B cell (primary cell): ENCODE results near the gene SMC4. TPM values are rescaled to one million over a fixed set of nuclear protein-coding genes. Genes with fewer than 3 reads are reported as not detected.

Experiments used
- ATAC-seq: fragments of 200-7000 bp; cut with Tn5 transposase; one replicate; pipeline ENCODE4 v1.10.0; 2021; ENCODE audit warnings: low read depth, mild to moderate bottlenecking, moderate number of reproducible peaks, moderate library complexity
- CTCF ChIA-PET: fragments of 350-600 bp; sonication (Branson Sonifier 250); formaldehyde crosslinking; loops from one replicate; lab custom pipeline; 2021; ENCODE audit warnings: antibody characterized with exemption, inconsistent platforms; lab: Charles Lee
- POLR2A ChIA-PET: fragments of 350-600 bp; sonication (Branson Sonifier 250); formaldehyde crosslinking; loops from one replicate; lab custom pipeline; 2021; ENCODE audit warnings: antibody characterized with exemption; lab: Charles Lee
- DNase-seq: peaks from one replicate; pipeline ENCODE4 v3.0.0; 2013
- H2AFZ ChIP-seq: 2 replicates; pipeline ENCODE4 v1.6.1; 2012; ENCODE audit warnings: mild to moderate bottlenecking, low read depth, low read length; ENCODE audit not compliant: insufficient read depth, poor library complexity, severe bottlenecking
- H3K27ac ChIP-seq, 2 donors: 1 replicate in 1 of 2; 2 replicates in 1 of 2; pipeline ENCODE4 v1.5.1; 2012 to 2013; ENCODE audit warnings: low read length in 2 of 2, mild to moderate bottlenecking in 2 of 2, moderate library complexity in 1 of 2
- H3K27me3 ChIP-seq, 4 experiments: fragments of 200-600 bp in 1 of 4; sonication (generic) in 1 of 4; replicated peaks in 1 of 4; 1 replicate in 2 of 4; 2 replicates in 2 of 4; pipeline versions ENCODE4 v1.6.1 to v1.7.0; 2013 to 2016; ENCODE audit warnings: low read length in 3 of 4, mild to moderate bottlenecking in 2 of 4, mixed read lengths in 1 of 4, moderate library complexity in 1 of 4; ENCODE audit not compliant: insufficient read depth in 4 of 4, control insufficient read depth in 3 of 4; ENCODE audit errors: control extremely low read depth in 1 of 4
- H3K36me3 ChIP-seq, 2 experiments: replicated peaks in 1 of 2; 1 replicate in 1 of 2; 2 replicates in 1 of 2; pipeline versions ENCODE4 v1.6.1 to v1.7.1; 2013; ENCODE audit warnings: low read length in 1 of 2; ENCODE audit not compliant: insufficient read depth in 2 of 2, control insufficient read depth in 1 of 2; ENCODE audit errors: control extremely low read depth in 1 of 2, extremely low read depth in 1 of 2
- H3K4me1 ChIP-seq, 2 donors: fragments of 200-600 bp in 1 of 2; sonication (generic) in 1 of 2; 1 replicate in 1 of 2; 2 replicates in 1 of 2; pipeline versions ENCODE4 v1.5.1 to v1.6.1; 2013 to 2017; ENCODE audit warnings: low read length in 2 of 2; ENCODE audit not compliant: control insufficient read depth in 2 of 2, insufficient read depth in 2 of 2
- H3K4me2 ChIP-seq: replicated peaks from 2 replicates; pipeline ENCODE3; 2012; ENCODE audit warnings: mild to moderate bottlenecking, low read depth, low read length; ENCODE audit not compliant: poor library complexity, severe bottlenecking
- H3K4me3 ChIP-seq, 5 experiments: fragments of 200-600 bp in 1 of 5; sonication (generic) in 1 of 5; 1 replicate in 3 of 5; 2 replicates in 2 of 5; pipeline versions ENCODE4 v1.5.1 to v1.7.0; 2011 to 2016; ENCODE audit warnings: low read length in 4 of 5, mild to moderate bottlenecking in 4 of 5, low read depth in 2 of 5, control low read depth in 1 of 5, moderate library complexity in 1 of 5; ENCODE audit not compliant: insufficient read depth in 1 of 5; ENCODE audit errors: control extremely low read depth in 1 of 5, extremely low read depth in 1 of 5
- H3K79me2 ChIP-seq: fragments of 200-600 bp; sonication (generic); one replicate; pipeline ENCODE4 v1.6.0; 2016; ENCODE audit warnings: low read length; ENCODE audit not compliant: control insufficient read depth, insufficient read depth
- H3K9ac ChIP-seq: fragments of 200-600 bp; sonication (generic); 2 replicates; pipeline ENCODE4 v1.6.1; 2017; ENCODE audit warnings: mild to moderate bottlenecking, low read length, moderate library complexity
- H3K9me3 ChIP-seq, 3 donors: one replicate each; pipeline versions ENCODE4 v1.6.1 to v1.7.1; 2013; ENCODE audit warnings: low read length in 2 of 3; ENCODE audit not compliant: control insufficient read depth in 2 of 3, insufficient read depth in 1 of 3; ENCODE audit errors: control extremely low read depth in 1 of 3
- H4K20me1 ChIP-seq: 2 replicates; pipeline ENCODE4 v1.6.0; 2012; ENCODE audit warnings: mild to moderate bottlenecking, low read length; ENCODE audit not compliant: insufficient read depth, control insufficient read depth, poor library complexity, severe bottlenecking
- H3K27ac Mint-ChIP-seq: one replicate; pipeline ENCODE4 v1.8.0; 2021; ENCODE audit warnings: mixed read lengths
- H3K27me3 Mint-ChIP-seq: one replicate; pipeline ENCODE4 v1.8.0; 2021; ENCODE audit warnings: mixed read lengths
- H3K4me1 Mint-ChIP-seq: one replicate; pipeline ENCODE4 v1.8.0; 2021; ENCODE audit warnings: mixed read lengths
- H3K4me3 Mint-ChIP-seq: one replicate; pipeline ENCODE4 v1.8.0; 2021; ENCODE audit warnings: mixed read lengths
- H3K9me3 Mint-ChIP-seq: one replicate; pipeline ENCODE4 v1.8.0; 2022; ENCODE audit warnings: mixed read lengths; ENCODE audit not compliant: insufficient read depth
- EZH2 ChIP-seq: IDR thresholded peaks from 2 replicates; pipeline ENCODE4 v1.6.1; 2012; ENCODE audit warnings: borderline replicate concordance, low read depth, mild to moderate bottlenecking, moderate library complexity, low read length; ENCODE audit not compliant: insufficient read depth, poor library complexity, severe bottlenecking
- WGBS: methylation state at CpG from one replicate; pipeline ENCODE4 v1.1.5; 2013; ENCODE audit warnings: missing lambda C conversion rate; ENCODE audit not compliant: insufficient coverage; 5-methylcytosine and 5-hydroxymethylcytosine counted together
- intact Hi-C: fragments of 100-400 bp; cut with micrococcal nuclease; formaldehyde crosslinking; loops from one replicate; pipeline ENCODE4 v1.10.0; 2022
- polyA plus RNA-seq: library from polyadenylated mRNA; depleted of rRNA; stranded (reverse); fragments of >200 nt; gene quantifications from 2 replicates; pipeline ENCODE4 v1.2.3, GENCODE V29; 2012
- total RNA-seq, 2 donors: library from RNA; stranded (reverse); fragments of 120-200 nt in 1 of 2; gene quantifications; 1 replicate in 1 of 2; 2 replicates in 1 of 2; pipeline versions ENCODE4 v1.2.3 to v1.2.4, GENCODE V29; 2013 to 2022
- TF ChIP-seq, protein P1 (sequence below): fragments of 200-600 bp; IDR thresholded peaks from one replicate; pipeline ENCODE4 v1.8.0; 2022; ENCODE audit warnings: antibody characterized with exemption, mild to moderate bottlenecking

The SMC4 gene
- total and polyA plus RNA-seq, 2 donors (not counting 1 experiment from before 2014, with no cell fraction given): 12.4 to 55.1 TPM

DNA sequence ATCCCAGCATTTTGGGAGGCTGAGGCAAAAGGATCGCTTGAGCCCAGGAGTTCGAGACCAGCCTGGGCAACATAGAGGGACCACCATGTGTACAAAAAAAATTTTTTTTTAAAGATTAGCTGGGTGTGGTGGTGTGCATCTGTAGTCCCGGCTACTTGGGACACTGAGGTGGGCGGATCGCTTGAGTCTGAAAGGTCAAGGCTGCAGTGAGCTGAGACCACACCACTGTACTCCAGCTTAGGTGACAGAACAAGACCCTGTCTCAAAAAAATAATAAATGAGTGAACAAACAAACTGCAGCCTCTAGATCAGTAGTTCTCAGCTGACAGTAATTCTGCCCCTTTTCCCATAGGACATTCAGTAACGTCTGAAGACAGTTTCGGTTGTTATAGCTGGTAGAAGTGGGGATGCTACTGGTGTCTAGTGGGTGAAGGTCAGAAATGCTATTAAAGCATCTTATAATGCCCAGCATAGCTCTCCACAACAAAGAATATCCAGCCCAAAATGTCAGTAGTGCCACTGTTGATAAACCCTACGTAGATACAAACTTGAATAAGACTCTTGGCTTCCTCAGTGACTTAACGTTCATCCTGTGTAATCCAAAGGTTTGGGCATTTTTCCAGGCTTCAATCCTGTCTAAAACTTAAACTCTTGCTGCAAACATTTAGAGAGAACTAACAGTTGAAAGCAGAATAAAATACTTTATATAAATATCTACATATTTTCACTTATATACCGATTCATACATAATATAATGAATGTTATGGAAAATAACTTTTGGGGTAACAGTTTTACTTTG lies 10.6 kb downstream of the SMC4 start:
- H3K27ac ChIP-seq: no peak overlapping the region
- H3K4me2 ChIP-seq: no peak overlapping the region
- H3K4me3 ChIP-seq: no peak overlapping the region
- peaks cover 23% of the 10 kb centered on the region for H3K79me2 ChIP-seq
- Mint-ChIP-seq H3K27me3 (no peaks in the 10 kb centered on the region), H3K27ac (no peak overlapping the region), H3K4me3 (no peak overlapping the region), H3K9me3 (no peaks in the 10 kb centered on the region), H3K4me1 (no peaks in the 10 kb centered on the region)
- intact Hi-C loops: loop anchor here (10.0 kb wide), 1 partner anchor 185 kb away; the partner anchor contains the start of gene C3orf80
- CTCF ChIA-PET: interaction anchor here (0.5 to 9.7 kb wide), 7 partner anchors 45 to 1600 kb away, joined by 3 to 100 read pairs (median 4); partner anchors contain the start of gene IL12A
- H3K4me1 ChIP-seq: no peaks in the 10 kb centered on the region
- TF ChIP-seq, protein P1, sequence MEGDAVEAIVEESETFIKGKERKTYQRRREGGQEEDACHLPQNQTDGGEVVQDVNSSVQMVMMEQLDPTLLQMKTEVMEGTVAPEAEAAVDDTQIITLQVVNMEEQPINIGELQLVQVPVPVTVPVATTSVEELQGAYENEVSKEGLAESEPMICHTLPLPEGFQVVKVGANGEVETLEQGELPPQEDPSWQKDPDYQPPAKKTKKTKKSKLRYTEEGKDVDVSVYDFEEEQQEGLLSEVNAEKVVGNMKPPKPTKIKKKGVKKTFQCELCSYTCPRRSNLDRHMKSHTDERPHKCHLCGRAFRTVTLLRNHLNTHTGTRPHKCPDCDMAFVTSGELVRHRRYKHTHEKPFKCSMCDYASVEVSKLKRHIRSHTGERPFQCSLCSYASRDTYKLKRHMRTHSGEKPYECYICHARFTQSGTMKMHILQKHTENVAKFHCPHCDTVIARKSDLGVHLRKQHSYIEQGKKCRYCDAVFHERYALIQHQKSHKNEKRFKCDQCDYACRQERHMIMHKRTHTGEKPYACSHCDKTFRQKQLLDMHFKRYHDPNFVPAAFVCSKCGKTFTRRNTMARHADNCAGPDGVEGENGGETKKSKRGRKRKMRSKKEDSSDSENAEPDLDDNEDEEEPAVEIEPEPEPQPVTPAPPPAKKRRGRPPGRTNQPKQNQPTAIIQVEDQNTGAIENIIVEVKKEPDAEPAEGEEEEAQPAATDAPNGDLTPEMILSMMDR: no peak
- TF ChIP-seq EZH2: no peak
- H3K36me3 ChIP-seq: peaks cover 1 to 17% of the 10 kb centered on the region in 2 experiments
- no peak overlapping the region for H2AFZ ChIP-seq
- H3K27me3 ChIP-seq: no peaks in the 10 kb centered on the region
- POLR2A ChIA-PET: interaction anchor here (0.5 to 0.7 kb wide), 2 partner anchors 40 to 146 kb away, joined by 3 to 5 read pairs; no protein-coding TSS in a partner anchor
- H4K20me1 ChIP-seq: no peaks in the 10 kb centered on the region
- H3K9ac ChIP-seq: no peak overlapping the region
- no peak for DNase-seq
- H3K9me3 ChIP-seq: no peaks in the 10 kb centered on the region
- ATAC-seq: no peak
- WGBS: 88% methylated on average over 4 of the region's 10 CpGs

DNA sequence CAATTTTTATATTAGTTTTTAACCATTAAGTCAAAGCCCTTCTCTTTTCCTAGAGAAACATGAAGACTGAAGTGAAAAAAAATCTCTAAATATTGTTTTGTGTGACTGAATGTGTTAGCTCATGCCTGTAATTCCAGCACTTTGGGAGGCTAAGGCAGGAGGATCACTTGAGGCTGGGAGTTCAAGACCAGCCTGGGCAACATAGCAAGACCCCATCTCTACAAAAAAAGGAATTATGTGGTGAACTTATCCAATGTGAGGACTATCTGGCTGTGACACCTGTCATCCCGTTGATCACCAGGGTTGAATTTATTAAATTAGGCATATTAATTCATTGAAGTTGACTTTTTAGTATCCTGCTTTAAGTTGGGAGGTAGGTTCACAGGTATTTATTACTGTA lies 13.0 kb downstream of the SMC4 start:
- no peak for ATAC-seq
- H3K36me3 ChIP-seq: peaks cover 1 to 29% of the 10 kb centered on the region in 2 experiments
- no peak overlapping the region for H2AFZ ChIP-seq
- WGBS: no CpG with 5 or more reads among the region's 1 CpG
- no peaks in the 10 kb centered on the region for H3K9me3 Mint-ChIP-seq
- no peak overlapping the region for H3K27ac ChIP-seq
- H3K27me3 ChIP-seq: no peaks in the 10 kb centered on the region
- H3K4me1 Mint-ChIP-seq: no peaks in the 10 kb centered on the region
- H3K4me1 ChIP-seq: no peaks in the 10 kb centered on the region
- DNase-seq: no peak
- no peaks in the 10 kb centered on the region for H3K9me3 ChIP-seq
- ChIA-PET POLR2A (no interaction called here), CTCF (interaction anchor here (0.9 to 9.7 kb wide), 11 partner anchors 11 to 583 kb away, joined by 4 to 100 read pairs (median 8); partner anchors contain the start of genes IL12A and TRIM59)
- no peaks in the 10 kb centered on the region for H4K20me1 ChIP-seq
- no peak overlapping the region for H3K4me3 ChIP-seq
- no peak overlapping the region for H3K4me3 Mint-ChIP-seq
- no peak overlapping the region for H3K27ac Mint-ChIP-seq
- no peak overlapping the region for H3K4me2 ChIP-seq
- intact Hi-C loops: no loop called here
- peaks cover 4% of the 10 kb centered on the region for H3K79me2 ChIP-seq
- no peak for TF ChIP-seq EZH2
- TF ChIP-seq, protein P1: no peak
- no peak overlapping the region for H3K9ac ChIP-seq
- no peaks in the 10 kb centered on the region for H3K27me3 Mint-ChIP-seq
